Smooth muscle cell (in vitro differentiated cells): ENCODE measurements around the gene MVB12B. TPM values are rescaled to one million over a fixed set of nuclear protein-coding genes. Genes with fewer than 3 reads are reported as not detected.

ENCODE experiments used
- DNase-seq: peaks from one replicate; lab custom pipeline; 2025; ENCODE audit not compliant: unreplicated experiment; lab: John Stamatoyannopoulos, UW
- H2AFZ ChIP-seq: fragments of 200-600 bp; sonication (generic); 2 replicates; pipeline ENCODE4 v1.6.0; 2016; ENCODE audit warnings: antibody characterized with exemption, low read depth, mild to moderate bottlenecking
- H3F3A ChIP-seq: fragments of 200-600 bp; sonication (generic); 2 replicates; pipeline ENCODE4 v1.6.0; 2017; ENCODE audit warnings: antibody characterized with exemption, low read depth
- H3K27ac ChIP-seq: fragments of 200-600 bp; sonication (generic); 2 replicates; pipeline ENCODE4 v1.5.1; 2016; ENCODE audit warnings: low read depth, mild to moderate bottlenecking
- H3K27me3 ChIP-seq: fragments of 200-600 bp; sonication (generic); 2 replicates; pipeline ENCODE4 v1.6.1; 2016; ENCODE audit warnings: low read depth, mild to moderate bottlenecking
- H3K36me3 ChIP-seq: fragments of 200-600 bp; sonication (generic); 2 replicates; pipeline ENCODE4 v1.5.1; 2016; ENCODE audit warnings: low read depth
- H3K4me1 ChIP-seq: fragments of 200-600 bp; sonication (generic); 2 replicates; pipeline ENCODE4 v1.5.1; 2016; ENCODE audit warnings: low read depth
- H3K4me2 ChIP-seq: fragments of 200-600 bp; sonication (generic); 2 replicates; pipeline ENCODE4 v1.6.0; 2016; ENCODE audit warnings: mild to moderate bottlenecking
- H3K4me3 ChIP-seq: fragments of 200-600 bp; sonication (generic); 2 replicates; pipeline ENCODE4 v1.5.1; 2016; ENCODE audit warnings: mild to moderate bottlenecking
- H3K79me2 ChIP-seq: fragments of 200-600 bp; sonication (generic); 2 replicates; pipeline ENCODE4 v1.6.0; 2016; ENCODE audit warnings: low read depth, mild to moderate bottlenecking
- H3K9ac ChIP-seq: fragments of 200-600 bp; sonication (generic); 2 replicates; pipeline ENCODE4 v1.6.0; 2016; ENCODE audit warnings: low read depth
- H3K9me3 ChIP-seq: fragments of 200-600 bp; sonication (generic); replicated peaks from 2 replicates; pipeline ENCODE4 v1.5.1; 2016; ENCODE audit warnings: low read depth
- H4K20me1 ChIP-seq: fragments of 200-600 bp; sonication (generic); 2 replicates; pipeline ENCODE4 v1.6.0; 2016; ENCODE audit warnings: low read depth
- CTCF ChIP-seq: fragments of 200-600 bp; sonication (generic); IDR thresholded peaks from 2 replicates; pipeline ENCODE4 v1.5.1; 2017; ENCODE audit warnings: borderline replicate concordance, mild to moderate bottlenecking, antibody characterized with exemption; ENCODE audit not compliant: insufficient read depth, poor library complexity, severe bottlenecking
- WGBS: methylation state at CpG from one replicate; pipeline ENCODE4 v1.1.7; 2016; ENCODE audit warnings: low lambda C conversion rate; 5-methylcytosine and 5-hydroxymethylcytosine counted together
- polyA plus RNA-seq: library from polyadenylated mRNA; unstranded; fragments of >200 nt; fragmentation: Nextera tagmentation; extraction: Ambion mirVana; gene quantifications from 2 replicates; pipeline ENCODE4 v1.2.1, GENCODE V29; 2016
- total RNA-seq: library from RNA; depleted of rRNA; stranded (reverse); fragments of >200 nt; gene quantifications from 2 replicates; pipeline ENCODE4 v1.2.3, GENCODE V29; 2014

The MVB12B gene
- total and polyA plus RNA-seq, 2 experiments from 2014 or later, result 4.3 to 5.4 TPM

DNA sequence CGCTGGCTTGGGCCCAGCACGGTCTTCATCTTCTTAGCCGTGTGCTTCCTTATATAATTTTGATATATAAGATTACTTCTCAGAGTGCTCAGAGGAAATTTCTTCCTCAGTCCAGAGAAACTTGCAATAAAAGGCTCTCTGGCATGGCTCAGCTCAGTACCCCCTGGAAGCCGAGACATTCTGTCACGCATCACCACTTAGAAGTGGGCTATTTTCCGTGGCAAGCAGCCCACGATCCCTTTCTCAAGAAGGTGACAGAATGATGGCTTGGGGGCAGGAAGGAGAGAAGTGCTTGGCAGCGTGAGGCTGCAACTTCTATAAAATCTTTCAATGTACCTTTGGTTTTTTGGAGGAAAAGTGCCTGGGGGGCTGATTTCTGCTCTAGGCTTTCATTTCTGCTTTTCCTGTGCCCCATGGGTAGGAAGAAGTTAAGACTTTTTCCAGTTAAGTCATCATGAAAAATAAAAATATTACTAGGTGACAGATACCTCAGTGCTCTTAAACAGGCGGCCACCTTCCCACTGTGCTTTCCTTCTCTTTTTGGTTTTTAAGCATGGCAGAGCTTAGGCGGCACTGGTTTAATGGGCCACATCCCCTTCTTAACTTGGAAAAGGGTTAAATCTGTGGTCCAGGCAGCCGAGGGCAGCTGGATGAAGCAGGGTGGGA lies 104.6 kb downstream of the MVB12B start:
- H3K4me3 ChIP-seq, result no peak overlapping the region
- H3K9ac ChIP-seq, result no peak overlapping the region
- no peaks in the 10 kb centered on the region for H3F3A ChIP-seq
- H3K79me2 ChIP-seq, result no peaks in the 10 kb centered on the region
- H2AFZ ChIP-seq, result no peak overlapping the region
- 95% methylated on average over 11 of the region's 11 CpGs for WGBS
- no peaks in the 10 kb centered on the region for H4K20me1 ChIP-seq
- H3K27me3 ChIP-seq, result no peaks in the 10 kb centered on the region
- no peak for TF ChIP-seq CTCF
- no peak for DNase-seq
- H3K27ac ChIP-seq, result no peak overlapping the region
- no peaks in the 10 kb centered on the region for H3K9me3 ChIP-seq
- peaks cover 3% of the 10 kb centered on the region for H3K4me1 ChIP-seq
- no peaks in the 10 kb centered on the region for H3K36me3 ChIP-seq
- H3K4me2 ChIP-seq, result no peak overlapping the region

GRCh38 chr9:126432659-126433058 lies 106.0 kb downstream of the MVB12B start:
- no peak for TF ChIP-seq CTCF
- DNase-seq, result no peak
- 90% methylated on average over 7 of the region's 7 CpGs for WGBS

GRCh38 chr9:126435105-126435504 lies 108.5 kb downstream of the MVB12B start:
- Histone ChIP-seq H3K79me2 (no peaks in the 10 kb centered on the region), H3K4me3 (no peak overlapping the region), H3K36me3 (no peaks in the 10 kb centered on the region), H3K4me2 (no peak overlapping the region), H3F3A (no peaks in the 10 kb centered on the region), H4K20me1 (no peaks in the 10 kb centered on the region), H2AFZ (no peak overlapping the region), H3K27me3 (no peaks in the 10 kb centered on the region), H3K27ac (no peak overlapping the region), H3K9me3 (no peaks in the 10 kb centered on the region), H3K9ac (no peak overlapping the region), H3K4me1 (peaks cover 42% of the 10 kb centered on the region)
- no peak for TF ChIP-seq CTCF
- 76% methylated on average over 2 of the region's 2 CpGs for WGBS
- no peak for DNase-seq

More at GRCh38 chr9:126432659-126433058, 106.0 kb downstream of the MVB12B start:
- Histone ChIP-seq H3K27me3 (no peaks in the 10 kb centered on the region), H3K36me3 (no peaks in the 10 kb centered on the region), H3K9ac (no peak overlapping the region), H3K4me2 (no peak overlapping the region), H3K27ac (no peak overlapping the region), H4K20me1 (no peaks in the 10 kb centered on the region), H3K9me3 (no peaks in the 10 kb centered on the region), H3K79me2 (no peaks in the 10 kb centered on the region), H3K4me3 (no peak overlapping the region), H3K4me1 (peaks cover 18% of the 10 kb centered on the region), H3F3A (no peaks in the 10 kb centered on the region), H2AFZ (no peak overlapping the region)

GRCh38 chr9:126435626-126436025 lies 109.0 kb downstream of the MVB12B start:
- no peaks in the 10 kb centered on the region for H3K9me3 ChIP-seq
- H3K27me3 ChIP-seq, result no peaks in the 10 kb centered on the region
- H3K4me3 ChIP-seq, result no peak overlapping the region
- H3F3A ChIP-seq, result no peaks in the 10 kb centered on the region
- H3K27ac ChIP-seq, result no peak overlapping the region
- no peak overlapping the region for H3K9ac ChIP-seq
- peaks cover 47% of the 10 kb centered on the region for H3K4me1 ChIP-seq
- DNase-seq, result no peak
- H2AFZ ChIP-seq, result no peak overlapping the region
- no peak for TF ChIP-seq CTCF
- whole genome bisulfite sequencing, result 98% methylated on average over 8 of the region's 8 CpGs
- H3K36me3 ChIP-seq, result no peaks in the 10 kb centered on the region
- no peak overlapping the region for H3K4me2 ChIP-seq
- H4K20me1 ChIP-seq, result no peaks in the 10 kb centered on the region
- no peaks in the 10 kb centered on the region for H3K79me2 ChIP-seq
